BLaER1 (cell line): Measurements from ENCODE around the gene SENP2.

Source experiments
- H3K27ac ChIP-seq: shearing (Covaris generic); formaldehyde crosslinking; 2 replicates; pipeline ENCODE4 v1.8.1; 2022
- H3K27me3 ChIP-seq: shearing (Covaris generic); formaldehyde crosslinking; 2 replicates; pipeline ENCODE4 v1.8.1; 2022
- H3K36me3 ChIP-seq: shearing (Covaris generic); formaldehyde crosslinking; 2 replicates; pipeline ENCODE4 v1.8.1; 2022
- H3K4me1 ChIP-seq: shearing (Covaris generic); formaldehyde crosslinking; 2 replicates; pipeline ENCODE4 v1.8.1; 2022
- H3K4me2 ChIP-seq: shearing (Covaris generic); formaldehyde crosslinking; 2 replicates; pipeline ENCODE4 v1.8.1; 2022
- H3K4me3 ChIP-seq: shearing (Covaris generic); formaldehyde crosslinking; 2 replicates; pipeline ENCODE4 v1.8.1; 2022
- H3K9ac ChIP-seq: shearing (Covaris generic); formaldehyde crosslinking; 2 replicates; pipeline ENCODE4 v1.8.1; 2022
- H3K9me3 ChIP-seq: shearing (Covaris generic); formaldehyde crosslinking; 2 replicates; pipeline ENCODE4 v1.8.1; 2022
- H4K20me1 ChIP-seq: shearing (Covaris generic); formaldehyde crosslinking; 2 replicates; pipeline ENCODE4 v1.8.1; 2022
- Cebpa-rat ChIP-seq: shearing (Covaris generic); IDR thresholded peaks from 2 replicates; pipeline ENCODE4 v1.8.1; 2022

SENP2 gene

GRCh38 chr3:185663929-185664328 is 77.8 kb downstream of the SENP2 start:
- Histone ChIP-seq H3K27me3 (no peaks in the 10 kb centered on the region), H3K4me3 (no peak overlapping the region), H3K36me3 (no peaks in the 10 kb centered on the region), H3K4me1 (peaks cover 8% of the 10 kb centered on the region; the same call in 1 of the 2 replicates), H3K27ac (no peak overlapping the region), H3K9me3 (no peaks in the 10 kb centered on the region), H3K9ac (no peak overlapping the region), H3K4me2 (no peak overlapping the region), H4K20me1 (no peaks in the 10 kb centered on the region)
- TF ChIP-seq Cebpa-rat: no peak

- no peak overlapping the region for H3K4me3 ChIP-seq
- TF ChIP-seq Cebpa-rat: no peak
- H3K9me3 ChIP-seq: no peaks in the 10 kb centered on the region
- no peaks in the 10 kb centered on the region for H3K27me3 ChIP-seq
- no peaks in the 10 kb centered on the region for H4K20me1 ChIP-seq
- no peak overlapping the region for H3K4me2 ChIP-seq
- no peaks in the 10 kb centered on the region for H3K4me1 ChIP-seq
- H3K9ac ChIP-seq: no peak overlapping the region
- no peaks in the 10 kb centered on the region; the same call in 1 of the 2 replicates for H3K36me3 ChIP-seq
- H3K27ac ChIP-seq: no peak overlapping the region
Measured at GRCh38 chr3:185667574-185667973, 81.5 kb downstream of the SENP2 start.

GRCh38 chr3:185677146-185677829 is 91.2 kb downstream of the SENP2 start:
- TF ChIP-seq Cebpa-rat: no peak
- no peaks in the 10 kb centered on the region for H4K20me1 ChIP-seq

GRCh38 chr3:185678027-185678426 is 91.9 kb downstream of the SENP2 start:
- peaks cover 15% of the 10 kb centered on the region for H3K9me3 ChIP-seq
- no peak for TF ChIP-seq Cebpa-rat
- H3K4me3 ChIP-seq: no peak overlapping the region
- H3K9ac ChIP-seq: no peak overlapping the region
- no peaks in the 10 kb centered on the region for H3K4me1 ChIP-seq
- H4K20me1 ChIP-seq: no peaks in the 10 kb centered on the region
- no peaks in the 10 kb centered on the region for H3K27me3 ChIP-seq
- H3K27ac ChIP-seq: no peak overlapping the region
- peaks cover 14% of the 10 kb centered on the region; the same call in 1 of the 2 replicates for H3K36me3 ChIP-seq
- H3K4me2 ChIP-seq: no peak overlapping the region

More at GRCh38 chr3:185677146-185677829, 91.2 kb downstream of the SENP2 start:
- Histone ChIP-seq H3K4me3 (no peak overlapping the region), H3K4me1 (no peaks in the 10 kb centered on the region), H3K27ac (no peak overlapping the region), H3K36me3 (peaks cover 8% of the 10 kb centered on the region), H3K9me3 (peaks cover 15% of the 10 kb centered on the region), H3K27me3 (no peaks in the 10 kb centered on the region), H3K9ac (no peak overlapping the region), H3K4me2 (no peak overlapping the region)

GRCh38 chr3:185680231-185680630 is 94.1 kb downstream of the SENP2 start:
- TF ChIP-seq Cebpa-rat: no peak
- Histone ChIP-seq H3K9ac (no peak overlapping the region), H3K36me3 (peaks cover 8% of the 10 kb centered on the region; the same call in 1 of the 2 replicates), H3K4me1 (no peaks in the 10 kb centered on the region), H3K4me2 (no peak overlapping the region), H4K20me1 (no peaks in the 10 kb centered on the region), H3K27me3 (no peaks in the 10 kb centered on the region), H3K27ac (no peak overlapping the region), H3K4me3 (no peak overlapping the region), H3K9me3 (peaks cover 15% of the 10 kb centered on the region)
